Right atrium auricular region (tissue), 2 donors: Measurements from ENCODE around the gene ROM1. TPM values are rescaled to one million over a fixed set of nuclear protein-coding genes. Genes with fewer than 3 reads are reported as not detected.
A peak's percentile ranks its signal among the peaks of the same experiment; 100 is the strongest.

ENCODE experiments used
- DNase-seq: peaks from one replicate; pipeline ENCODE4 v3.0.0-alpha.2; 2019; ENCODE audit warnings: low spot score
- H3K27ac ChIP-seq, 2 donors: fragments of 200-600 bp; sonication (generic); 1 replicate in 1 of 2; 2 replicates in 1 of 2; pipeline ENCODE4 v1.5.1; 2016 to 2019
- H3K27me3 ChIP-seq, 2 donors: fragments of 200-600 bp; sonication (generic); one replicate each; pipeline versions ENCODE4 v1.5.1 to v1.6.0; 2017 to 2019
- H3K36me3 ChIP-seq: fragments of 200-600 bp; sonication (generic); one replicate; pipeline ENCODE4 v1.5.1; 2016
- H3K4me1 ChIP-seq, 2 donors: fragments of 200-600 bp; sonication (generic); one replicate each; pipeline versions ENCODE4 v1.5.1 to v1.6.0; 2017 to 2019
- H3K4me3 ChIP-seq, 2 donors: fragments of 200-600 bp; sonication (generic); 1 replicate in 1 of 2; 2 replicates in 1 of 2; pipeline ENCODE4 v1.5.1; 2017 to 2019; ENCODE audit warnings: mild to moderate bottlenecking in 1 of 2, moderate library complexity in 1 of 2
- H3K9me3 ChIP-seq, 2 donors: fragments of 200-600 bp; sonication (generic); one replicate each; pipeline ENCODE4 v1.5.1; 2019
- CTCF ChIP-seq, 2 donors: fragments of 200-600 bp; sonication (generic); IDR thresholded peaks; one replicate each; pipeline ENCODE4 v1.5.1; 2019; ENCODE audit warnings: antibody characterized with exemption in 2 of 2
- total RNA-seq, 2 donors: library from RNA; depleted of rRNA; stranded (reverse); fragments of >200 nt; gene quantifications; one replicate each; pipeline ENCODE4 v1.1.0, GENCODE V29; 2016

The ROM1 gene
- total RNA-seq, 2 donors from 2014 or later = 3.2 to 5.3 TPM

GRCh38 chr11:62601372-62602140 lies 11.5 kb upstream of the ROM1 start, which contains the start of gene MTA2:
MTA2 (minus strand) TSS chr11:62601865; CDS start chr11:62601450, 415 bp downstream.
- DNase-seq = peak; percentile 96
- Histone ChIP-seq H3K4me1 (peaks cover 0 to 44% of the 10 kb centered on the region in 2 donors), H3K4me3 (peak within 1 kb of the TSS; percentile 93 to 98), H3K9me3 (no peaks in the 10 kb centered on the region), H3K36me3 (peaks cover 35% of the 10 kb centered on the region), H3K27ac (peak within 1 kb of the TSS; percentile 95 to 96), H3K27me3 (no peaks in the 10 kb centered on the region)
- TF ChIP-seq CTCF (IDR thresholded peaks at IDR 0.05) = no peak

- DNase-seq = peak; percentile 73
- H3K9me3 ChIP-seq = no peaks in the 10 kb centered on the region
- peaks cover 27% of the 10 kb centered on the region for H3K36me3 ChIP-seq
- no peaks in the 10 kb centered on the region for H3K27me3 ChIP-seq
- H3K4me3 ChIP-seq = peak overlapping the region; percentile 93 to 98
- H3K27ac ChIP-seq = peak overlapping the region; percentile 95 to 96
- H3K4me1 ChIP-seq = peaks cover 0 to 44% of the 10 kb centered on the region in 2 donors
- peak in 1 of 2 donors; percentile 40 for TF ChIP-seq CTCF (IDR thresholded peaks at IDR 0.05)
Measured at GRCh38 chr11:62602141-62603071, 10.7 kb upstream of the ROM1 start.

- Histone ChIP-seq H3K36me3 (peaks cover 22% of the 10 kb centered on the region), H3K27ac (peak overlapping the region; percentile 95 to 96), H3K4me1 (peaks cover 0 to 44% of the 10 kb centered on the region in 2 donors), H3K4me3 (peak overlapping the region; percentile 93 to 98), H3K27me3 (no peaks in the 10 kb centered on the region), H3K9me3 (no peaks in the 10 kb centered on the region)
- TF ChIP-seq CTCF (IDR thresholded peaks at IDR 0.05) = no peak
- no peak for DNase-seq
Measured at GRCh38 chr11:62603072-62603408, 10.0 kb upstream of the ROM1 start.

GRCh38 chr11:62603776-62604299 lies 9.2 kb upstream of the ROM1 start:
- no peak for TF ChIP-seq CTCF (IDR thresholded peaks at IDR 0.05)
- no peak for DNase-seq
- Histone ChIP-seq H3K4me1 (peaks cover 0 to 38% of the 10 kb centered on the region in 2 donors), H3K27ac (no peak overlapping the region), H3K27me3 (no peaks in the 10 kb centered on the region), H3K9me3 (no peaks in the 10 kb centered on the region), H3K36me3 (peaks cover 19% of the 10 kb centered on the region), H3K4me3 (no peak overlapping the region)

GRCh38 chr11:62604460-62605120 lies 8.5 kb upstream of the ROM1 start:
- H3K27ac ChIP-seq = no peak overlapping the region
- H3K4me1 ChIP-seq = peaks cover 0 to 30% of the 10 kb centered on the region in 2 donors
- H3K9me3 ChIP-seq = no peaks in the 10 kb centered on the region
- no peak overlapping the region for H3K4me3 ChIP-seq
- TF ChIP-seq CTCF (IDR thresholded peaks at IDR 0.05) = no peak
- no peak for DNase-seq
- H3K36me3 ChIP-seq = peaks cover 19% of the 10 kb centered on the region
- H3K27me3 ChIP-seq = no peaks in the 10 kb centered on the region
